WTC11 (cell line): Measurements from ENCODE around the gene MEGF11. TPM values are rescaled to one million over a fixed set of nuclear protein-coding genes. Genes with fewer than 3 reads are reported as not detected.

ENCODE experiments used
- ATAC-seq: fragments of 200-7000 bp; cut with Tn5 transposase; 2 replicates; pipeline ENCODE4 v1.10.0; 2021; ENCODE audit warnings: mild to moderate bottlenecking, moderate library complexity
- CTCF ChIA-PET: fragments of 300-600 bp; sonication (Branson Sonifier 250); formaldehyde crosslinking; loops from one replicate; lab custom pipeline; 2021; ENCODE audit warnings: antibody characterized with exemption; lab: Charles Lee
- POLR2A ChIA-PET: fragments of 350-600 bp; sonication (Branson Sonifier 250); formaldehyde crosslinking; loops from one replicate; lab custom pipeline; 2021; ENCODE audit warnings: antibody characterized with exemption; lab: Charles Lee
- DNase-seq: peaks from one replicate; pipeline ENCODE4 v3.0.0; 2021; ENCODE audit warnings: low spot score
- H3K27ac Mint-ChIP-seq: 2 replicates; pipeline ENCODE4 v1.8.0; 2021; ENCODE audit warnings: mixed read lengths
- H3K27me3 Mint-ChIP-seq: 2 replicates; pipeline ENCODE4 v1.8.0; 2021; ENCODE audit warnings: low read depth, mild to moderate bottlenecking, moderate library complexity, mixed read lengths
- H3K36me3 Mint-ChIP-seq: 2 replicates; pipeline ENCODE4 v1.8.0; 2021; ENCODE audit warnings: mixed read lengths
- H3K4me1 Mint-ChIP-seq: 2 replicates; pipeline ENCODE4 v1.8.0; 2022; ENCODE audit warnings: mixed read lengths
- H3K4me3 Mint-ChIP-seq: 2 replicates; pipeline ENCODE4 v1.8.0; 2021; ENCODE audit warnings: mild to moderate bottlenecking, moderate library complexity, mixed read lengths
- H3K9me3 Mint-ChIP-seq: 2 replicates; pipeline ENCODE4 v1.8.0; 2021; ENCODE audit warnings: mixed read lengths
- AR ChIP-seq: fragments of 250-450 bp; sonication (Bioruptor Pico); IDR thresholded peaks from 2 replicates; pipeline ENCODE4 v1.9.0; 2021; ENCODE audit warnings: mild to moderate bottlenecking
- CTCF ChIP-seq: fragments of 200-600 bp; IDR thresholded peaks from 2 replicates; pipeline ENCODE4 v1.8.0; 2022; ENCODE audit warnings: antibody characterized with exemption
- EMX1 ChIP-seq: fragments of 250-450 bp; sonication (Bioruptor Pico); IDR thresholded peaks from 2 replicates; pipeline ENCODE4 v1.8.0; 2021; ENCODE audit warnings: mild to moderate bottlenecking
- FOXP1 ChIP-seq: sonication (generic); formaldehyde crosslinking; IDR thresholded peaks from 2 replicates; pipeline ENCODE4 v1.8.0; 2022; ENCODE audit warnings: missing genetic modification reagents, mild to moderate bottlenecking, moderate library complexity, borderline replicate concordance
- NFATC4 ChIP-seq: fragments of 250-450 bp; sonication (Bioruptor Pico); IDR thresholded peaks from 2 replicates; pipeline ENCODE4 v1.9.0; 2021; ENCODE audit warnings: mild to moderate bottlenecking
- RELA ChIP-seq: sonication (generic); formaldehyde crosslinking; IDR thresholded peaks from 2 replicates; pipeline ENCODE4 v1.8.1; 2022; ENCODE audit warnings: missing genetic modification reagents, mild to moderate bottlenecking, borderline replicate concordance
- ZBTB43 ChIP-seq: sonication (generic); formaldehyde crosslinking; IDR thresholded peaks from 2 replicates; pipeline ENCODE4 v1.8.1; 2023; ENCODE audit warnings: mild to moderate bottlenecking, missing genetic modification reagents
- ZNF532 ChIP-seq: fragments of 250-450 bp; sonication (Bioruptor Pico); IDR thresholded peaks from 2 replicates; pipeline ENCODE4 v1.9.0; 2021; ENCODE audit warnings: mild to moderate bottlenecking, borderline replicate concordance
- total RNA-seq: library from RNA; stranded (reverse); gene quantifications from 3 replicates; pipeline ENCODE4 v1.2.3, GENCODE V29; 2021
- TF ChIP-seq, protein P1 (sequence below): sonication (generic); formaldehyde crosslinking; IDR thresholded peaks from 2 replicates; pipeline ENCODE4 v1.8.1; 2023; ENCODE audit warnings: mild to moderate bottlenecking, missing genetic modification reagents, moderate library complexity
- TF ChIP-seq, protein P2 (sequence below): fragments of 250-450 bp; sonication (Bioruptor Pico); IDR thresholded peaks from 2 replicates; pipeline ENCODE4 v1.9.0; 2021; ENCODE audit warnings: moderate library complexity, mild to moderate bottlenecking, inconsistent platforms, borderline replicate concordance
- TF ChIP-seq, protein P3 (sequence below): sonication (generic); formaldehyde crosslinking; conservative IDR thresholded peaks from 2 replicates; pipeline ENCODE4 v1.8.1; 2023; ENCODE audit warnings: mild to moderate bottlenecking, low read depth, missing genetic modification reagents, moderate library complexity
- TF ChIP-seq, protein P4 (sequence below): sonication (generic); formaldehyde crosslinking; IDR thresholded peaks from 2 replicates; pipeline ENCODE4 v1.8.1; 2022; ENCODE audit warnings: missing genetic modification reagents, borderline replicate concordance

MEGF11 gene
- total RNA-seq, 1 experiment from 2014 or later = 3.3 TPM

- ChIA-PET POLR2A (interaction anchor here (0.6 kb wide), 1 partner anchor 577 kb away, joined by 3 read pairs; no protein-coding TSS in a partner anchor), CTCF (interaction anchor here (0.6 to 4.0 kb wide), 25 partner anchors 9 to 218 kb away, joined by 3 to 35 read pairs (median 4); no protein-coding TSS in a partner anchor)
- ATAC-seq (peak; percentile 80), DNase-seq (peak; percentile 62)
- no peak overlapping the region for H3K27ac Mint-ChIP-seq
- peaks cover 15% of the 10 kb centered on the region for H3K9me3 Mint-ChIP-seq
- peaks cover 14% of the 10 kb centered on the region for H3K4me1 Mint-ChIP-seq
- H3K36me3 Mint-ChIP-seq = peaks cover 11% of the 10 kb centered on the region
- no peaks in the 10 kb centered on the region for H3K27me3 Mint-ChIP-seq
- H3K4me3 Mint-ChIP-seq = no peak overlapping the region
- TF ChIP-seq ZNF532 (CRISPR knock-in tag) (no peak), CTCF (0 out of 2 replicates have a peak, but pooled peaks have one; percentile 17)
Observed at GRCh38 chr15:66080717-66081398, 172.7 kb downstream of the MEGF11 start.

DNA sequence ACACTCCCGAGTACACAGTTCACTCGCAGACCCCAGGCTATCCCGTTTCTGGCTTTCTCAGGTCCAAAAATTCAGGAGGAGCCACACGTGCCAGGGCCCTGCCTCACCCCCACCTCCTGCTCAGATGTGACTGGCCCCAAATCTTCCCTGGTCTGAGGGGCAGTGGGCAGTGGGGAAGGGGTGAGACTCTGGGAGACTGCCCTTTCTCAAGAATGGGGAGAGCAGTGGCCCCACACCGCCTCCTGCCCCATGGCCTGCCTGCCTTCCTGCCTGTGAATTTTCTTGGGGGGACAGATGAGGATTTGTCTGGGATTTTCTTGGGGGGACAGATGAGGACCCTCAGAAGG, 174.6 kb downstream of the MEGF11 start:
- H3K4me3 Mint-ChIP-seq = no peak overlapping the region
- ATAC-seq (no peak), DNase-seq (no peak)
- H3K9me3 Mint-ChIP-seq = peaks cover under 1% of the 10 kb centered on the region; the same call in 1 of the 2 replicates
- H3K4me1 Mint-ChIP-seq = peaks cover 7% of the 10 kb centered on the region
- H3K27ac Mint-ChIP-seq = no peak overlapping the region
- POLR2A ChIA-PET = no interaction called here
- no peaks in the 10 kb centered on the region; the same call in 1 of the 2 replicates for H3K27me3 Mint-ChIP-seq
- CTCF ChIA-PET = interaction anchor here (4.0 kb wide), 1 partner anchor 11 kb away, joined by 35 read pairs; no protein-coding TSS in a partner anchor
- H3K36me3 Mint-ChIP-seq = peaks cover under 1% of the 10 kb centered on the region; the same call in 1 of the 2 replicates
- TF ChIP-seq FOXP1 (CRISPR knock-in tag) = no peak
- no peak for TF ChIP-seq EMX1 (CRISPR knock-in tag)
- TF ChIP-seq NFATC4 (CRISPR knock-in tag) = no peak
- TF ChIP-seq, protein P1, sequence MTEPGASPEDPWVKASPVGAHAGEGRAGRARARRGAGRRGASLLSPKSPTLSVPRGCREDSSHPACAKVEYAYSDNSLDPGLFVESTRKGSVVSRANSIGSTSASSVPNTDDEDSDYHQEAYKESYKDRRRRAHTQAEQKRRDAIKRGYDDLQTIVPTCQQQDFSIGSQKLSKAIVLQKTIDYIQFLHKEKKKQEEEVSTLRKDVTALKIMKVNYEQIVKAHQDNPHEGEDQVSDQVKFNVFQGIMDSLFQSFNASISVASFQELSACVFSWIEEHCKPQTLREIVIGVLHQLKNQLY (CRISPR knock-in tag) = no peak
- TF ChIP-seq, protein P2, sequence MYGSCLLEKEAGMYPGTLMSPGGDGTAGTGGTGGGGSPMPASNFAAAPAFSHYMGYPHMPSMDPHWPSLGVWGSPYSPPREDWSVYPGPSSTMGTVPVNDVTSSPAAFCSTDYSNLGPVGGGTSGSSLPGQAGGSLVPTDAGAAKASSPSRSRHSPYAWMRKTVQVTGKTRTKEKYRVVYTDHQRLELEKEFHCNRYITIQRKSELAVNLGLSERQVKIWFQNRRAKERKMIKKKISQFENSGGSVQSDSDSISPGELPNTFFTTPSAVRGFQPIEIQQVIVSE = no peak
- no peak for TF ChIP-seq ZBTB43 (CRISPR knock-in tag)
- TF ChIP-seq, protein P3, sequence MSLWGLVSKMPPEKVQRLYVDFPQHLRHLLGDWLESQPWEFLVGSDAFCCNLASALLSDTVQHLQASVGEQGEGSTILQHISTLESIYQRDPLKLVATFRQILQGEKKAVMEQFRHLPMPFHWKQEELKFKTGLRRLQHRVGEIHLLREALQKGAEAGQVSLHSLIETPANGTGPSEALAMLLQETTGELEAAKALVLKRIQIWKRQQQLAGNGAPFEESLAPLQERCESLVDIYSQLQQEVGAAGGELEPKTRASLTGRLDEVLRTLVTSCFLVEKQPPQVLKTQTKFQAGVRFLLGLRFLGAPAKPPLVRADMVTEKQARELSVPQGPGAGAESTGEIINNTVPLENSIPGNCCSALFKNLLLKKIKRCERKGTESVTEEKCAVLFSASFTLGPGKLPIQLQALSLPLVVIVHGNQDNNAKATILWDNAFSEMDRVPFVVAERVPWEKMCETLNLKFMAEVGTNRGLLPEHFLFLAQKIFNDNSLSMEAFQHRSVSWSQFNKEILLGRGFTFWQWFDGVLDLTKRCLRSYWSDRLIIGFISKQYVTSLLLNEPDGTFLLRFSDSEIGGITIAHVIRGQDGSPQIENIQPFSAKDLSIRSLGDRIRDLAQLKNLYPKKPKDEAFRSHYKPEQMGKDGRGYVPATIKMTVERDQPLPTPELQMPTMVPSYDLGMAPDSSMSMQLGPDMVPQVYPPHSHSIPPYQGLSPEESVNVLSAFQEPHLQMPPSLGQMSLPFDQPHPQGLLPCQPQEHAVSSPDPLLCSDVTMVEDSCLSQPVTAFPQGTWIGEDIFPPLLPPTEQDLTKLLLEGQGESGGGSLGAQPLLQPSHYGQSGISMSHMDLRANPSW (CRISPR knock-in tag) = no peak
- TF ChIP-seq AR = no peak
- TF ChIP-seq RELA (CRISPR knock-in tag) = no peak
- TF ChIP-seq, protein P4, sequence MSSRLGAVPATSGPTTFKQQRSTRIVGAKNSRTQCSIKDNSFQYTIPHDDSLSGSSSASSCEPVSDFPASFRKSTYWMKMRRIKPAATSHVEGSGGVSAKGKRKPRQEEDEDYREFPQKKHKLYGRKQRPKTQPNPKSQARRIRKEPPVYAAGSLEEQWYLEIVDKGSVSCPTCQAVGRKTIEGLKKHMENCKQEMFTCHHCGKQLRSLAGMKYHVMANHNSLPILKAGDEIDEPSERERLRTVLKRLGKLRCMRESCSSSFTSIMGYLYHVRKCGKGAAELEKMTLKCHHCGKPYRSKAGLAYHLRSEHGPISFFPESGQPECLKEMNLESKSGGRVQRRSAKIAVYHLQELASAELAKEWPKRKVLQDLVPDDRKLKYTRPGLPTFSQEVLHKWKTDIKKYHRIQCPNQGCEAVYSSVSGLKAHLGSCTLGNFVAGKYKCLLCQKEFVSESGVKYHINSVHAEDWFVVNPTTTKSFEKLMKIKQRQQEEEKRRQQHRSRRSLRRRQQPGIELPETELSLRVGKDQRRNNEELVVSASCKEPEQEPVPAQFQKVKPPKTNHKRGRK = no peak
